Measurements from ENCODE around the gene MYCBPAP.

MYCBPAP gene

GRCh38 chr17:50527155-50527762, 19.0 kb downstream of the MYCBPAP start:
- no peak overlapping the region for H4K5ac ChIP-seq (ENCODE audit: low read length)
- DNase-seq: peak; percentile 37

GRCh38 chr17:50527949-50528474, 19.8 kb downstream of the MYCBPAP start:
- no peak overlapping the region for H2BK15ac ChIP-seq (replicated peaks; ENCODE audit: low read depth)
- H4K5ac ChIP-seq (ENCODE audit: low read length): no peak overlapping the region
- H3K9ac ChIP-seq (ENCODE audit: low read length): no peak overlapping the region
- H3K79me2 ChIP-seq (ENCODE audit: control insufficient read depth, insufficient read depth, low read length): no peaks in the 10 kb centered on the region
- no peak overlapping the region for H4K8ac ChIP-seq (ENCODE audit: low read depth, low read length)
- no peak overlapping the region for H2BK120ac ChIP-seq (ENCODE audit: low read depth, low read length)
- no CpG with 5 or more reads among the region's 4 CpGs for WGBS (ENCODE audit: extremely low coverage, insufficient coverage, low lambda C conversion rate)
- no peak overlapping the region for H3K4me2 ChIP-seq (ENCODE audit: low read length)
- no peak overlapping the region for H3K23ac ChIP-seq (ENCODE audit: low read length)
- no peak for DNase-seq
- no peak overlapping the region for H3K18ac ChIP-seq (ENCODE audit: low read length)
- H3K27ac ChIP-seq (ENCODE audit: low read depth, low read length): no peak overlapping the region
- H3K36me3 ChIP-seq (ENCODE audit: control insufficient read depth, insufficient read depth, low read length): no peaks in the 10 kb centered on the region
- H2BK5ac ChIP-seq (ENCODE audit: low read length): no peak overlapping the region
- no peak overlapping the region for H2AK5ac ChIP-seq (ENCODE audit: low read length)
- H3K27me3 ChIP-seq (ENCODE audit: insufficient read depth, low read length, poor library complexity): no peaks in the 10 kb centered on the region
- no peak overlapping the region for H3K4me3 ChIP-seq (ENCODE audit: low read length)
- H3K79me1 ChIP-seq (ENCODE audit: low read length): no peaks in the 10 kb centered on the region
- peaks cover 4% of the 10 kb centered on the region for H3K4me1 ChIP-seq (ENCODE audit: control insufficient read depth, low read depth, low read length)
- no peak overlapping the region for H3K56ac ChIP-seq (ENCODE audit: low read length)
- H3K4ac ChIP-seq (ENCODE audit: low read depth, low read length): no peak overlapping the region

More at GRCh38 chr17:50527155-50527762, 19.0 kb downstream of the MYCBPAP start:
- no peak overlapping the region for H2BK5ac ChIP-seq (ENCODE audit: low read length)
- no peak overlapping the region for H3K56ac ChIP-seq (ENCODE audit: low read length)
- no peak overlapping the region for H3K27ac ChIP-seq (ENCODE audit: low read depth, low read length)
- no peak overlapping the region for H2BK15ac ChIP-seq (replicated peaks; ENCODE audit: low read depth)
- no peak overlapping the region for H2BK120ac ChIP-seq (ENCODE audit: low read depth, low read length)
- H3K79me2 ChIP-seq (ENCODE audit: control insufficient read depth, insufficient read depth, low read length): no peaks in the 10 kb centered on the region
- no peak overlapping the region for H3K18ac ChIP-seq (ENCODE audit: low read length)
- no peak overlapping the region for H3K4me2 ChIP-seq (ENCODE audit: low read length)
- no peak overlapping the region for H4K8ac ChIP-seq (ENCODE audit: low read depth, low read length)
- no peak overlapping the region for H2AK5ac ChIP-seq (ENCODE audit: low read length)
- WGBS (ENCODE audit: extremely low coverage, insufficient coverage, low lambda C conversion rate): no CpG with 5 or more reads among the region's 5 CpGs
- H3K79me1 ChIP-seq (ENCODE audit: low read length): no peaks in the 10 kb centered on the region
- H3K4me1 ChIP-seq (ENCODE audit: control insufficient read depth, low read depth, low read length): peaks cover 3% of the 10 kb centered on the region
- H3K9ac ChIP-seq (ENCODE audit: low read length): no peak overlapping the region
- no peaks in the 10 kb centered on the region for H3K27me3 ChIP-seq (ENCODE audit: insufficient read depth, low read length, poor library complexity)
- H3K23ac ChIP-seq (ENCODE audit: low read length): no peak overlapping the region
- H3K4me3 ChIP-seq (ENCODE audit: low read length): no peak overlapping the region
- no peak overlapping the region for H3K4ac ChIP-seq (ENCODE audit: low read depth, low read length)
- no peaks in the 10 kb centered on the region for H3K36me3 ChIP-seq (ENCODE audit: control insufficient read depth, insufficient read depth, low read length)

DNA sequence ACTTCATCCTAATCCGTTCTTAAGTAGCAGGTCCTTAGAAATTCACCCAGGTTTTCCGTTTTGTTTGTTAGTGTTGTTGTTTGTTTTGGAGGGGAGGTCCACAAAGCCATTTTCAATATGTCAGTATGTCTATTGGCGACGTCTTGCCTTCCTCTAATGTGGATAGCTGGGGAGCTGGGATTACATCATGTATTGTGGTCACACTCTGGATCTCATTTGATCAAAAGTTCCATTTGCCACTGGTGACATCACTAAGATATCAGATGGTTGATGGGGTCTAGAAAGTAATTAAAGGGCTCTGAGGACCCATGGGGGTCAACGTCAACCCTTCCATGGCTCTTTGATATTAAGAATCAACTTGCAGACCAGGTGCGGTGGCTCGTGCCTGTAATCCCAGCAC, 21.6 kb downstream of the MYCBPAP start:
- no peak overlapping the region for H4K8ac ChIP-seq (ENCODE audit: low read depth, low read length)
- H3K79me2 ChIP-seq (ENCODE audit: control insufficient read depth, insufficient read depth, low read length): no peaks in the 10 kb centered on the region
- no peak overlapping the region for H4K5ac ChIP-seq (ENCODE audit: low read length)
- H3K4me2 ChIP-seq (ENCODE audit: low read length): no peak overlapping the region
- H3K9ac ChIP-seq (ENCODE audit: low read length): no peak overlapping the region
- H3K23ac ChIP-seq (ENCODE audit: low read length): no peak overlapping the region
- H3K4ac ChIP-seq (ENCODE audit: low read depth, low read length): no peak overlapping the region
- no peak overlapping the region for H2BK5ac ChIP-seq (ENCODE audit: low read length)
- no peak overlapping the region for H3K18ac ChIP-seq (ENCODE audit: low read length)
- no peak overlapping the region for H3K27ac ChIP-seq (ENCODE audit: low read depth, low read length)
- peaks cover 4% of the 10 kb centered on the region for H3K4me1 ChIP-seq (ENCODE audit: control insufficient read depth, low read depth, low read length)
- no peak overlapping the region for H2AK5ac ChIP-seq (ENCODE audit: low read length)
- DNase-seq: no peak
- no peaks in the 10 kb centered on the region for H3K27me3 ChIP-seq (ENCODE audit: insufficient read depth, low read length, poor library complexity)
- no peak overlapping the region for H2BK120ac ChIP-seq (ENCODE audit: low read depth, low read length)
- WGBS (ENCODE audit: extremely low coverage, insufficient coverage, low lambda C conversion rate): no CpG with 5 or more reads among the region's 7 CpGs
- H3K56ac ChIP-seq (ENCODE audit: low read length): no peak overlapping the region
- no peak overlapping the region for H3K4me3 ChIP-seq (ENCODE audit: low read length)
- H3K79me1 ChIP-seq (ENCODE audit: low read length): no peaks in the 10 kb centered on the region
- H3K36me3 ChIP-seq (ENCODE audit: control insufficient read depth, insufficient read depth, low read length): no peaks in the 10 kb centered on the region
- H2BK15ac ChIP-seq (replicated peaks; ENCODE audit: low read depth): no peak overlapping the region

- Histone ChIP-seq H3K18ac (ENCODE audit: low read length) (no peak overlapping the region), H3K79me2 (ENCODE audit: control insufficient read depth, insufficient read depth, low read length) (no peaks in the 10 kb centered on the region), H3K79me1 (ENCODE audit: low read length) (no peaks in the 10 kb centered on the region), H2BK15ac (replicated peaks; ENCODE audit: low read depth) (no peak overlapping the region), H3K4me3 (ENCODE audit: low read length) (no peak overlapping the region), H2BK5ac (ENCODE audit: low read length) (no peak overlapping the region), H3K9ac (ENCODE audit: low read length) (no peak overlapping the region), H3K27me3 (ENCODE audit: insufficient read depth, low read length, poor library complexity) (no peaks in the 10 kb centered on the region), H3K36me3 (ENCODE audit: control insufficient read depth, insufficient read depth, low read length) (no peaks in the 10 kb centered on the region), H3K56ac (ENCODE audit: low read length) (no peak overlapping the region), H3K23ac (ENCODE audit: low read length) (peak overlapping the region; percentile 51), H2AK5ac (ENCODE audit: low read length) (peak overlapping the region; percentile 46), H3K4ac (ENCODE audit: low read depth, low read length) (no peak overlapping the region), H3K4me2 (ENCODE audit: low read length) (no peak overlapping the region), H3K4me1 (ENCODE audit: control insufficient read depth, low read depth, low read length) (peaks cover 4% of the 10 kb centered on the region), H2BK120ac (ENCODE audit: low read depth, low read length) (no peak overlapping the region), H4K8ac (ENCODE audit: low read depth, low read length) (no peak overlapping the region), H3K27ac (ENCODE audit: low read depth, low read length) (no peak overlapping the region), H4K5ac (ENCODE audit: low read length) (no peak overlapping the region)
- no peak for DNase-seq
- WGBS (ENCODE audit: extremely low coverage, insufficient coverage, low lambda C conversion rate): no CpG with 5 or more reads among the region's 6 CpGs
These were observed 23.3 kb downstream of the MYCBPAP start for GRCh38 chr17:50531428-50532025.

GRCh38 chr17:50532452-50533024, 24.3 kb downstream of the MYCBPAP start, which contains the start of gene EPN3:
Gene EPN3, plus strand, starts transcription at chr17:50532735. Its CDS starts 3,822 bp downstream, at chr17:50536557.
- WGBS (ENCODE audit: extremely low coverage, insufficient coverage, low lambda C conversion rate): no CpG with 5 or more reads among the region's 21 CpGs
- DNase-seq: peak; percentile 79

More at GRCh38 chr17:50532452-50533024, 24.3 kb downstream of the MYCBPAP start, which contains the start of gene EPN3:
- no peak within 1 kb of the TSS for H3K27ac ChIP-seq (ENCODE audit: low read depth, low read length)
- H3K23ac ChIP-seq (ENCODE audit: low read length): no peak within 1 kb of the TSS
- peak within 1 kb of the TSS; percentile 93 for H3K4me2 ChIP-seq (ENCODE audit: low read length)
- H4K5ac ChIP-seq (ENCODE audit: low read length): no peak within 1 kb of the TSS
- H3K9ac ChIP-seq (ENCODE audit: low read length): peak within 1 kb of the TSS; percentile 67
- no peak within 1 kb of the TSS for H3K4ac ChIP-seq (ENCODE audit: low read depth, low read length)
- no peak within 1 kb of the TSS for H2BK120ac ChIP-seq (ENCODE audit: low read depth, low read length)
- no peaks in the 10 kb centered on the region for H3K36me3 ChIP-seq (ENCODE audit: control insufficient read depth, insufficient read depth, low read length)
- no peak within 1 kb of the TSS for H2BK5ac ChIP-seq (ENCODE audit: low read length)
- no peak within 1 kb of the TSS for H3K18ac ChIP-seq (ENCODE audit: low read length)
- no peak within 1 kb of the TSS for H2BK15ac ChIP-seq (replicated peaks; ENCODE audit: low read depth)
- no peaks in the 10 kb centered on the region for H3K27me3 ChIP-seq (ENCODE audit: insufficient read depth, low read length, poor library complexity)
- peaks cover 4% of the 10 kb centered on the region for H3K4me1 ChIP-seq (ENCODE audit: control insufficient read depth, low read depth, low read length)
- H3K79me2 ChIP-seq (ENCODE audit: control insufficient read depth, insufficient read depth, low read length): no peaks in the 10 kb centered on the region
- H3K4me3 ChIP-seq (ENCODE audit: low read length): peak within 1 kb of the TSS; percentile 35
- H4K8ac ChIP-seq (ENCODE audit: low read depth, low read length): no peak within 1 kb of the TSS
- H2AK5ac ChIP-seq (ENCODE audit: low read length): peak within 1 kb of the TSS; percentile 46
- H3K56ac ChIP-seq (ENCODE audit: low read length): peak within 1 kb of the TSS; percentile 84
- H3K79me1 ChIP-seq (ENCODE audit: low read length): no peaks in the 10 kb centered on the region
